ENCODE measurements around the gene DNAH10. TPM values are rescaled to one million over a fixed set of nuclear protein-coding genes. Genes with fewer than 3 reads are reported as not detected.

The DNAH10 gene
- total RNA-seq, 1 experiment from 2014 or later, result 0.17 TPM

GRCh38 chr12:123910057-123910456 lies 148.0 kb downstream of the DNAH10 start:
- Histone ChIP-seq H2BK120ac (ENCODE audit: low read depth, low read length, poor library complexity, severe bottlenecking) (no peak overlapping the region), H4K8ac (replicated peaks; ENCODE audit: insufficient read length, low read depth, low read length) (no peak overlapping the region), H3K27ac (ENCODE audit: insufficient read length, low read depth, low read length) (no peak overlapping the region), H3K4me1 (ENCODE audit: insufficient read depth, low read length) (no peaks in the 10 kb centered on the region), H3K9me3 (ENCODE audit: control insufficient read depth, low read depth, low read length) (no peaks in the 10 kb centered on the region), H4K91ac (ENCODE audit: insufficient read length, low read depth, low read length) (no peak overlapping the region), H3K14ac (ENCODE audit: insufficient read depth, low read length) (no peak overlapping the region), H2BK15ac (ENCODE audit: low read depth, low read length) (no peak overlapping the region), H3K23me2 (ENCODE audit: insufficient read length, low read depth, low read length, poor library complexity, severe bottlenecking) (no peaks in the 10 kb centered on the region), H3K23ac (ENCODE audit: insufficient read length, low read depth, low read length) (no peak overlapping the region), H3K4me2 (ENCODE audit: insufficient read depth, insufficient read length, low read length) (no peak overlapping the region), H3K56ac (ENCODE audit: insufficient read length, low read depth, low read length) (no peak overlapping the region), H2BK5ac (ENCODE audit: insufficient read length, low read length) (no peak overlapping the region), H2AK5ac (ENCODE audit: insufficient read length, low read length) (no peak overlapping the region), H3K9ac (ENCODE audit: extremely low read depth, insufficient read length, low read length) (no peak overlapping the region), H4K20me1 (ENCODE audit: control insufficient read depth, insufficient read depth, insufficient read length) (no peaks in the 10 kb centered on the region), H3K4ac (ENCODE audit: low read depth, low read length) (no peak overlapping the region), H2AFZ (ENCODE audit: low read length) (no peak overlapping the region), H3T11ph (ENCODE audit: low read length) (no peak overlapping the region), H3K79me1 (ENCODE audit: insufficient read depth, low read depth, low read length, poor library complexity, severe bottlenecking) (no peaks in the 10 kb centered on the region), H2BK12ac (ENCODE audit: insufficient read length, low read depth, low read length) (no peak overlapping the region), H3K27me3 (ENCODE audit: insufficient read depth, low read length) (no peaks in the 10 kb centered on the region; the same call in 1 of the 2 replicates), H3K79me2 (ENCODE audit: insufficient read depth, low read length) (no peaks in the 10 kb centered on the region), H3K18ac (ENCODE audit: insufficient read length, low read depth, low read length) (no peak overlapping the region), H4K5ac (ENCODE audit: insufficient read length, low read depth, low read length) (no peak overlapping the region), H2BK20ac (ENCODE audit: low read depth, low read length, poor library complexity, severe bottlenecking) (no peak overlapping the region)
- peaks cover 13 to 14% of the 10 kb centered on the region in 2 experiments for H3K9me3 Mint-ChIP-seq
- peaks cover 0 to 14% of the 10 kb centered on the region in 2 experiments; a peak in 3 of 4 replicates for H3K4me1 Mint-ChIP-seq
- peaks cover 60% of the 10 kb centered on the region for H3K27me3 Mint-ChIP-seq (ENCODE audit: low read depth)
- WGBS (ENCODE audit: extremely low coverage, insufficient read length, low lambda C conversion rate), result no CpG with 5 or more reads among the region's 8 CpGs
- no peak overlapping the region for H3K4me3 Mint-ChIP-seq
- TF ChIP-seq, protein P1, sequence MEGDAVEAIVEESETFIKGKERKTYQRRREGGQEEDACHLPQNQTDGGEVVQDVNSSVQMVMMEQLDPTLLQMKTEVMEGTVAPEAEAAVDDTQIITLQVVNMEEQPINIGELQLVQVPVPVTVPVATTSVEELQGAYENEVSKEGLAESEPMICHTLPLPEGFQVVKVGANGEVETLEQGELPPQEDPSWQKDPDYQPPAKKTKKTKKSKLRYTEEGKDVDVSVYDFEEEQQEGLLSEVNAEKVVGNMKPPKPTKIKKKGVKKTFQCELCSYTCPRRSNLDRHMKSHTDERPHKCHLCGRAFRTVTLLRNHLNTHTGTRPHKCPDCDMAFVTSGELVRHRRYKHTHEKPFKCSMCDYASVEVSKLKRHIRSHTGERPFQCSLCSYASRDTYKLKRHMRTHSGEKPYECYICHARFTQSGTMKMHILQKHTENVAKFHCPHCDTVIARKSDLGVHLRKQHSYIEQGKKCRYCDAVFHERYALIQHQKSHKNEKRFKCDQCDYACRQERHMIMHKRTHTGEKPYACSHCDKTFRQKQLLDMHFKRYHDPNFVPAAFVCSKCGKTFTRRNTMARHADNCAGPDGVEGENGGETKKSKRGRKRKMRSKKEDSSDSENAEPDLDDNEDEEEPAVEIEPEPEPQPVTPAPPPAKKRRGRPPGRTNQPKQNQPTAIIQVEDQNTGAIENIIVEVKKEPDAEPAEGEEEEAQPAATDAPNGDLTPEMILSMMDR (conservative IDR thresholded peaks at IDR 0.05), result no peak
- H3K36me3 Mint-ChIP-seq (ENCODE audit: insufficient read depth in 1 of 3, low read depth in 3 of 3), result peaks cover 0 to 8% (median 4%) of the 10 kb centered on the region in 3 experiments; a peak in 3 of 7 replicates
- no peak for DNase-seq
- H3K27ac Mint-ChIP-seq, result no peak overlapping the region

Measured in H9 (cell line).